Cardiac fibroblast (primary cell): Measurements from ENCODE around the gene IFITM10.
A peak's percentile ranks its signal among the peaks of the same experiment; 100 is the strongest.

Source experiments
- DNase-seq, 2 donors: peaks; one replicate each; pipeline versions ENCODE4 v3.0.0 to v3.0.0-alpha.2; 2010; ENCODE audit warnings: low read depth in 2 of 2
- H3K4me3 ChIP-seq, 2 donors: replicated peaks in 1 of 2; 1 replicate in 1 of 2; 2 replicates in 1 of 2; pipeline ENCODE4 v1.5.1; 2011; ENCODE audit warnings: low read depth in 2 of 2, low read length in 2 of 2, mild to moderate bottlenecking in 2 of 2, moderate library complexity in 1 of 2
- TF ChIP-seq, protein P1 (sequence below): IDR thresholded peaks from one replicate; pipeline ENCODE4 v1.5.1; 2011; ENCODE audit warnings: low read depth, mild to moderate bottlenecking, low read length, inconsistent platforms

Gene IFITM10

GRCh38 chr11:1786466-1786865, 36.1 kb upstream of the IFITM10 start:
- TF ChIP-seq, protein P1, sequence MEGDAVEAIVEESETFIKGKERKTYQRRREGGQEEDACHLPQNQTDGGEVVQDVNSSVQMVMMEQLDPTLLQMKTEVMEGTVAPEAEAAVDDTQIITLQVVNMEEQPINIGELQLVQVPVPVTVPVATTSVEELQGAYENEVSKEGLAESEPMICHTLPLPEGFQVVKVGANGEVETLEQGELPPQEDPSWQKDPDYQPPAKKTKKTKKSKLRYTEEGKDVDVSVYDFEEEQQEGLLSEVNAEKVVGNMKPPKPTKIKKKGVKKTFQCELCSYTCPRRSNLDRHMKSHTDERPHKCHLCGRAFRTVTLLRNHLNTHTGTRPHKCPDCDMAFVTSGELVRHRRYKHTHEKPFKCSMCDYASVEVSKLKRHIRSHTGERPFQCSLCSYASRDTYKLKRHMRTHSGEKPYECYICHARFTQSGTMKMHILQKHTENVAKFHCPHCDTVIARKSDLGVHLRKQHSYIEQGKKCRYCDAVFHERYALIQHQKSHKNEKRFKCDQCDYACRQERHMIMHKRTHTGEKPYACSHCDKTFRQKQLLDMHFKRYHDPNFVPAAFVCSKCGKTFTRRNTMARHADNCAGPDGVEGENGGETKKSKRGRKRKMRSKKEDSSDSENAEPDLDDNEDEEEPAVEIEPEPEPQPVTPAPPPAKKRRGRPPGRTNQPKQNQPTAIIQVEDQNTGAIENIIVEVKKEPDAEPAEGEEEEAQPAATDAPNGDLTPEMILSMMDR, result no peak
- DNase-seq, result no peak
- H3K4me3 ChIP-seq, result no peak overlapping the region

DNA sequence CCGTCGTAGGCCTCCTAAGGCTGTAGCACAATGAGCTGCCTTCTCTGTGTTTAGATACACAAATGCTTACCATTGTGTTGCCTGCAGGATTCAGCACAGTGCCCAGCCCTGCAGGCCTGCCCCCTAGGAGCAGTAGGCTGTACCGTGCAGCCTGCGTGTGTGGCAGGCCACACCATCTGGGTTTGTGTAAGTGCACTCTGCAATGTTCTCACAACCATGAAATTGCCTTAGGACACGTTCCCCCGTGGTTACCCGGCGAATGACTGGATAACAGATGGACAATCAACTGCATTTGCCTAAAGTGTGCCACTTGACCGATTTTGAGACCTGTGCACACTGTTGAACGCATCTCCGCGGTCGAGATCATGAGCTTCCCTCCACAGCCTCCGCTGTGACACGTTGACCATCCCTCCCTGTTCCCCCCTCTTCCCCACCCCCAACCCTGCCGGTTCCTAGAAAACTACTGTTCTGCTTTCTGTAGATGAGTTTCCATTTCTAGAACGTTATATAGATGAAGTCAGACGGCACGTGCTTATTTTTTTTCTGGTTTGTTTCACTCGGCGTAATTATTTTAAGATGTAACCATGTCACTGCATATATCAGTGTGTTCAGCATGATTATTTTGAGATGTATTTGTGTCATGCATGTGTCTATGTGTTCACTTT, 35.5 kb upstream of the IFITM10 start:
- H3K4me3 ChIP-seq, result no peak overlapping the region
- no peak for DNase-seq
- TF ChIP-seq, protein P1, result no peak

GRCh38 chr11:1784761-1785650, 34.6 kb upstream of the IFITM10 start:
- H3K4me3 ChIP-seq, result no peak overlapping the region
- TF ChIP-seq, protein P1, result no peak
- DNase-seq, result no peak

- TF ChIP-seq, protein P1, result no peak
- DNase-seq, result no peak
- no peak overlapping the region for H3K4me3 ChIP-seq
Observed at GRCh38 chr11:1783725-1784529, 33.5 kb upstream of the IFITM10 start.

DNA sequence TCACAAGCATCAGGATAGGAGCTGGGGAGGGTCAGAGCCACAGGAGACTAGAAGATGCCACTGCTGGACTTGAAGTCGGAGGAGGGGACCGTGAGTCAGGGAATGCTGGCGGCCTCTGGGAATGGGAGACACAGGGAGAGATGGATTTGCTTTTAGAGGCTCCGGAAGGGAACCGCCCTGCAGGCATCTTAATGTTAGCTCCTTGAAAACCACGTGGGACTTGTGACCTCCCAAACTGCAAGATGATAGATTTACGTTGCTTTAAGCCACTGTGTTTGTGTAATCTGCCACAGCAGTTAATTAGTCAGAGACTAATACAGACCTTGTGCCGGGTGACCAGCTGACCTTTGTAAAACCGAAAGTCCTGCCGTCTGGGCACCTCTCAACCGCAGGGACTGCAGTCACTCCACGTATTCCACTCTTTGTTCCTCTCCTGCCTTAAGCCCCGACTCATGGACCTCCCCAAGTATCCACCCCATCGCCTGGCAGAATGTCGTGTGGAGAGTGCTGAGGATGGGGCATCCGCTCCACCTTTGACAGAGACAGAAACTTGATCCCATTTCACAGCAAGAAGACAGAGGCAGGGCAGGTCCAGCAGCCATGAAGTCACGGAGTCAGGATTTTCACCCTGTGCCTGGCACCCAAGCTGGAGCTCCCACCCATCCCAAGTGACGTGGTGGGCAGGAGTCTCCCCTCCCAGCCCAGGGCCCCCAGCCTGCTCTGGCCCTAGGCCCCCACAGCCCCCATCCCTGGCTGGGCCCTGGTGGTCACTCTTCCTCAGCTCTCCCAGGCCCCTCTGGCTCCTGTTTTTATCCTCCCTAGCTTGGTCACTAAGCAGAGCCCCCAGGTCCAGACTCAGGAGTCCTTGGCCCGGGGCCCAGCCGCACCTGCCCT, 32.7 kb upstream of the IFITM10 start:
- no peak overlapping the region for H3K4me3 ChIP-seq
- peak in 1 of 2 donors; percentile 18 for DNase-seq
- TF ChIP-seq, protein P1, result no peak
